ENCODE results near the gene LAD1. TPM values are rescaled to one million over a fixed set of nuclear protein-coding genes. Genes with fewer than 3 reads are reported as not detected.

The LAD1 gene
- total and polyA plus RNA-seq, 10 donors = 0.64 to 4.0 (median 1.8) TPM; not detected in 3

DNA sequence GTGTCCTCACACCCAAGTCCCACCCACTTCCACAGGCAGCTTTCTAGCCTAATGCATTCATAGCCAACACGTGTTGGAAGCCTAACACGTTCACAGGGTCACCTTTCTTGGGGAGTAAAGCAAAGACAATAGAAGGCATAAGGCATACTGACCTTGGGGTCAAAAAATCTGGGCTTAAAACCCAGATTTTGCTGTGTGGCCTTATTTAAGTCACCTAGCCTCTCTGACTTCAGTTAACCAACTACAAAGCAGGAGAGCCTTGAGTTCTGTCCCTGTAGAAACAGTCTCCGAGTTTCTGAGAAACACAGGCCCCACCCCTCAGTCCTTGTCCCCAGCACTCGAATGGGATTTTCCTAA lies 23.0 kb downstream of the LAD1 start:
- H3K27ac ChIP-seq = no peak overlapping the region
- DNase-seq = no peak
- H3K4me1 ChIP-seq = no peaks in the 10 kb centered on the region
- no peaks in the 10 kb centered on the region for H3K36me3 ChIP-seq
- peaks cover 0 to 51% (median 0%) of the 10 kb centered on the region in 7 donors for H3K27me3 ChIP-seq (replicated peaks in 1 of 7)
- WGBS, 5 donors = 33 to 53% (median 35%) methylated on average over 4 of the region's 4 CpGs
- intact Hi-C loops (cut with DNase I; ENCODE audit: low total_unique reads) = no loop called here
- TF ChIP-seq, protein P1, sequence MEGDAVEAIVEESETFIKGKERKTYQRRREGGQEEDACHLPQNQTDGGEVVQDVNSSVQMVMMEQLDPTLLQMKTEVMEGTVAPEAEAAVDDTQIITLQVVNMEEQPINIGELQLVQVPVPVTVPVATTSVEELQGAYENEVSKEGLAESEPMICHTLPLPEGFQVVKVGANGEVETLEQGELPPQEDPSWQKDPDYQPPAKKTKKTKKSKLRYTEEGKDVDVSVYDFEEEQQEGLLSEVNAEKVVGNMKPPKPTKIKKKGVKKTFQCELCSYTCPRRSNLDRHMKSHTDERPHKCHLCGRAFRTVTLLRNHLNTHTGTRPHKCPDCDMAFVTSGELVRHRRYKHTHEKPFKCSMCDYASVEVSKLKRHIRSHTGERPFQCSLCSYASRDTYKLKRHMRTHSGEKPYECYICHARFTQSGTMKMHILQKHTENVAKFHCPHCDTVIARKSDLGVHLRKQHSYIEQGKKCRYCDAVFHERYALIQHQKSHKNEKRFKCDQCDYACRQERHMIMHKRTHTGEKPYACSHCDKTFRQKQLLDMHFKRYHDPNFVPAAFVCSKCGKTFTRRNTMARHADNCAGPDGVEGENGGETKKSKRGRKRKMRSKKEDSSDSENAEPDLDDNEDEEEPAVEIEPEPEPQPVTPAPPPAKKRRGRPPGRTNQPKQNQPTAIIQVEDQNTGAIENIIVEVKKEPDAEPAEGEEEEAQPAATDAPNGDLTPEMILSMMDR (IDR thresholded peaks at IDR 0.05 in 8 of 11, conservative IDR thresholded peaks at IDR 0.05 in 3 of 11) = no peak
- TF ChIP-seq POLR2AphosphoS5 (IDR thresholded peaks at IDR 0.05) (no peak), POLR2A (IDR thresholded peaks at IDR 0.05) (no peak)
- no peaks in the 10 kb centered on the region for H3K9me3 ChIP-seq
- H3K4me3 ChIP-seq = no peak overlapping the region

DNA sequence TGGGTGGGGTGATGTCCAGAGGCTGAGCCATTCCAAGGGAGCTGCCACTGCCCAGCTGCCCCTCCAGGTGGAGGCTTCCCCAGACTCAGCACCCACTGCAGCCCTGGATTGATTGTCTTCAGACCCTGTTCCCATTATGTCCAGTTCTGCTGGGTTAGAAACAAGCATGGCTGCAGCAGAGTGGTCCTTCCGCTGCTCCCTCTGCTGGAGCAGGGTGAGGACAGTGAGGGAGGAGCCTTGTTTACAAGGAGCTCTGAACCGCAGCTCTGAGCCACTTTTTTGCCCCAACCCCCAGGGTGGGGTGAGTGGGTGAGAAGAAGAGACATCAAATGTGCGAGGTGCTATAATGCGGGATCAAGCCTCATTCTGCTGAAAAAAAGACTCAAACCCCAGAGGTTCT lies 24.0 kb downstream of the LAD1 start:
- WGBS, 5 donors = 51 to 75% (median 64%) methylated on average over 4 of the region's 4 CpGs
- no peaks in the 10 kb centered on the region for H3K4me1 ChIP-seq
- TF ChIP-seq POLR2AphosphoS5 (IDR thresholded peaks at IDR 0.05) = no peak
- TF ChIP-seq POLR2A (IDR thresholded peaks at IDR 0.05) = no peak
- TF ChIP-seq, protein P1 (IDR thresholded peaks at IDR 0.05 in 8 of 11, conservative IDR thresholded peaks at IDR 0.05 in 3 of 11) = no peak
- H3K9me3 ChIP-seq = no peaks in the 10 kb centered on the region
- intact Hi-C loops (cut with DNase I; ENCODE audit: low total_unique reads) = no loop called here
- peaks cover 0 to 60% (median 0%) of the 10 kb centered on the region in 7 donors for H3K27me3 ChIP-seq (replicated peaks in 1 of 7)
- no peak overlapping the region for H3K4me3 ChIP-seq
- no peak for DNase-seq
- H3K27ac ChIP-seq = no peak overlapping the region
- no peaks in the 10 kb centered on the region for H3K36me3 ChIP-seq

DNA sequence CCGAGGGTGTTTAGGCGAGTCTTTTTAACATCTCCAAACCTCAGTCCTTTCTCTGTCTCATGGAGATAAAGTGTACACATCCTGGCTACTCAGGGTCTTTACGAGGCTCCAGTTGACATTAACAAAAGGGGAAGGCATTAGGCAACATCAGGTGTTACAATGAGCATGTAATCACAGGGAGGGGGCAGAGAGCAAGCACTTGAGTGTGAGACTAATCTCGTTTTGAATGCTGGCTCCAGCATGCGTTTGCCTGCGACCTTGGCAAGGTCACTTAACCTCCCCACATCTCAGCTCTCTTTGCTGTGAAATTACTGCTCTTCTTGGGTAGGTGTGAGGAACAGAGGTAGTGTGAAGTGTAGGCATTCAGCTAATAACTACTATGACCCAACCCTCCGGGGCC lies 24.8 kb downstream of the LAD1 start:
- Histone ChIP-seq H3K36me3 (no peaks in the 10 kb centered on the region), H3K4me1 (no peaks in the 10 kb centered on the region), H3K27me3 (replicated peaks in 1 of 7) (peaks cover 0 to 68% (median 0%) of the 10 kb centered on the region in 7 donors), H3K27ac (no peak overlapping the region), H3K9me3 (no peaks in the 10 kb centered on the region), H3K4me3 (no peak overlapping the region)
- 35 to 51% (median 44%) methylated on average over 7 of the region's 7 CpGs for WGBS, 5 donors
- TF ChIP-seq, protein P1 (IDR thresholded peaks at IDR 0.05 in 8 of 11, conservative IDR thresholded peaks at IDR 0.05 in 3 of 11) = no peak
- TF ChIP-seq POLR2A (IDR thresholded peaks at IDR 0.05) (no peak), POLR2AphosphoS5 (IDR thresholded peaks at IDR 0.05) (no peak)
- DNase-seq = no peak
- intact Hi-C loops (cut with DNase I; ENCODE audit: low total_unique reads) = no loop called here

DNA sequence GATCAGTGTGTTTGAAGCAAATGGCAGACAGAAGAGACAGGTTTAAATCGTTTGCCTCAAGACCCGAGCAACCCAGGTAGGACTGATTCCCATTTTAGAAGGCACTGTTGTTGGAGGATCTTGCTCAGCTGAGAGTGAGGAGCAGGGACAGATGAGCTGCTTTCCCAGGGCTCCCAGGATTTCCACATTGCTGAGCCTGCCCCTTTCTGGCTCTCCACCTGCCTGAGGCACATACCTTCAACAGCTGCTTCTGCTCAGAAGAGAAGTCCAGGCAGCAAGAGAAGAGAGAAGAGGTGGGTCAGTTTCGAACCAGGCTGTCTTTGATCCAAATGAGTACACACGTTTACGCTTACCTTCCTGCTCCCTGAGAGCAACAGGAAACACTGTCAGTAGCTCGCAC lies 27.3 kb downstream of the LAD1 start:
- no peak for TF ChIP-seq POLR2AphosphoS5 (IDR thresholded peaks at IDR 0.05)
- TF ChIP-seq POLR2A (IDR thresholded peaks at IDR 0.05) = no peak
- TF ChIP-seq, protein P1 (IDR thresholded peaks at IDR 0.05 in 8 of 11, conservative IDR thresholded peaks at IDR 0.05 in 3 of 11) = no peak
- no peak for DNase-seq

More for the DNA sequence above, 27.3 kb downstream of the LAD1 start:
- no peak overlapping the region for H3K4me3 ChIP-seq
- H3K9me3 ChIP-seq = no peaks in the 10 kb centered on the region
- peaks cover 0 to 78% (median 0%) of the 10 kb centered on the region in 7 donors for H3K27me3 ChIP-seq (replicated peaks in 1 of 7)
- H3K27ac ChIP-seq = no peak overlapping the region
- intact Hi-C loops (cut with DNase I; ENCODE audit: low total_unique reads) = no loop called here
- H3K36me3 ChIP-seq = no peaks in the 10 kb centered on the region
- no peaks in the 10 kb centered on the region for H3K4me1 ChIP-seq
- WGBS, 5 donors = 54 to 71% (median 64%) methylated on average over 6 of the region's 6 CpGs
